Dendritic cell treated with granulocyte-macrophage colony-stimulating factor and Interleukin-4, amounts not matched to agents 40 ng/mL and 50 ng/mL, for 4 days (primary cell): ENCODE measurements around the gene PCSK6.
"Not testable (repeated sequence)": the region's sequence is repeated elsewhere in the genome, so short reads cannot be mapped to it uniquely, and the experiment has no call there.

Source experiments
- H3K27ac Mint-ChIP-seq: one replicate; pipeline ENCODE4 v1.8.0; 2022; ENCODE audit warnings: mild to moderate bottlenecking, mixed read lengths
- H3K27me3 Mint-ChIP-seq: one replicate; pipeline ENCODE4 v1.8.0; 2022; ENCODE audit warnings: mild to moderate bottlenecking, mixed read lengths
- H3K36me3 Mint-ChIP-seq: one replicate; pipeline ENCODE4 v1.8.0; 2022; ENCODE audit warnings: low read depth, mixed read lengths
- H3K4me1 Mint-ChIP-seq: one replicate; pipeline ENCODE4 v1.8.0; 2022; ENCODE audit warnings: low read depth, mixed read lengths
- H3K4me3 Mint-ChIP-seq: one replicate; pipeline ENCODE4 v1.8.0; 2022; ENCODE audit warnings: mild to moderate bottlenecking, moderate library complexity, mixed read lengths
- H3K9me3 Mint-ChIP-seq: one replicate; pipeline ENCODE4 v1.8.0; 2022; ENCODE audit warnings: mixed read lengths
- intact Hi-C: fragments of 100-400 bp; cut with micrococcal nuclease; formaldehyde crosslinking; loops from one replicate; pipeline ENCODE4 v1.15.0; 2022

PCSK6 gene

GRCh38 chr15:101429646-101430045 is 59.9 kb downstream of the PCSK6 start:
- H3K27ac Mint-ChIP-seq = no peak overlapping the region
- no peak overlapping the region for H3K4me3 Mint-ChIP-seq
- intact Hi-C loops = no loop called here
- no peaks in the 10 kb centered on the region for H3K36me3 Mint-ChIP-seq
- H3K27me3 Mint-ChIP-seq = peaks cover 8% of the 10 kb centered on the region
- no peaks in the 10 kb centered on the region for H3K4me1 Mint-ChIP-seq
- H3K9me3 Mint-ChIP-seq = no peaks in the 10 kb centered on the region

- no peaks in the 10 kb centered on the region for H3K4me1 Mint-ChIP-seq
- H3K4me3 Mint-ChIP-seq = no peak overlapping the region
- no peaks in the 10 kb centered on the region for H3K36me3 Mint-ChIP-seq
- intact Hi-C loops = no loop called here
- H3K27ac Mint-ChIP-seq = no peak overlapping the region
- H3K9me3 Mint-ChIP-seq = no peaks in the 10 kb centered on the region
- peaks cover 6% of the 10 kb centered on the region for H3K27me3 Mint-ChIP-seq
Measured at GRCh38 chr15:101429191-101429590, 60.3 kb downstream of the PCSK6 start.

- H3K4me1 Mint-ChIP-seq = no peaks in the 10 kb centered on the region
- H3K9me3 Mint-ChIP-seq = no peaks in the 10 kb centered on the region
- intact Hi-C loops = no loop called here
- H3K27me3 Mint-ChIP-seq = peaks cover 6% of the 10 kb centered on the region
- H3K4me3 Mint-ChIP-seq = no peak overlapping the region
- no peak overlapping the region for H3K27ac Mint-ChIP-seq
- H3K36me3 Mint-ChIP-seq = no peaks in the 10 kb centered on the region
Measured at GRCh38 chr15:101428758-101429157, 60.7 kb downstream of the PCSK6 start.

- peaks cover 4% of the 10 kb centered on the region for H3K27me3 Mint-ChIP-seq
- no peaks in the 10 kb centered on the region for H3K4me1 Mint-ChIP-seq
Measured at GRCh38 chr15:101427606-101428487, 61.7 kb downstream of the PCSK6 start.

GRCh38 chr15:101426761-101427333 is 62.7 kb downstream of the PCSK6 start:
- Mint-ChIP-seq H3K27me3 (peaks cover 8% of the 10 kb centered on the region), H3K4me3 (no peak overlapping the region), H3K27ac (no peak overlapping the region), H3K4me1 (no peaks in the 10 kb centered on the region), H3K9me3 (no peaks in the 10 kb centered on the region), H3K36me3 (no peaks in the 10 kb centered on the region)
- intact Hi-C loops = no loop called here

More at GRCh38 chr15:101427606-101428487, 61.7 kb downstream of the PCSK6 start:
- intact Hi-C loops = no loop called here
- H3K4me3 Mint-ChIP-seq = no peak overlapping the region
- no peaks in the 10 kb centered on the region for H3K36me3 Mint-ChIP-seq
- no peaks in the 10 kb centered on the region for H3K9me3 Mint-ChIP-seq
- no peak overlapping the region for H3K27ac Mint-ChIP-seq

GRCh38 chr15:101425787-101426365 is 63.6 kb downstream of the PCSK6 start:
- intact Hi-C loops = no loop called here
- H3K4me1 Mint-ChIP-seq = no peaks in the 10 kb centered on the region
- no peak overlapping the region for H3K4me3 Mint-ChIP-seq
- peaks cover 8% of the 10 kb centered on the region for H3K27me3 Mint-ChIP-seq
- H3K27ac Mint-ChIP-seq = no peak overlapping the region
- H3K9me3 Mint-ChIP-seq = no peaks in the 10 kb centered on the region
- H3K36me3 Mint-ChIP-seq = no peaks in the 10 kb centered on the region

GRCh38 chr15:101424984-101425383 is 64.5 kb downstream of the PCSK6 start:
- H3K4me3 Mint-ChIP-seq = no peak overlapping the region
- peaks cover 7% of the 10 kb centered on the region for H3K27me3 Mint-ChIP-seq
- H3K4me1 Mint-ChIP-seq = no peaks in the 10 kb centered on the region
- no peak overlapping the region for H3K27ac Mint-ChIP-seq
- H3K9me3 Mint-ChIP-seq = no peaks in the 10 kb centered on the region
- H3K36me3 Mint-ChIP-seq = no peaks in the 10 kb centered on the region
- intact Hi-C loops = no loop called here

GRCh38 chr15:101420232-101420631 is 69.3 kb downstream of the PCSK6 start:
- H3K4me3 Mint-ChIP-seq = no peak overlapping the region

GRCh38 chr15:101416475-101416874 is 73.0 kb downstream of the PCSK6 start:
- H3K27me3 Mint-ChIP-seq, H3K9me3 Mint-ChIP-seq, H3K4me3 Mint-ChIP-seq, H3K36me3 Mint-ChIP-seq, H3K4me1 Mint-ChIP-seq, H3K27ac Mint-ChIP-seq, intact Hi-C loops: not testable (repeated sequence)

More at GRCh38 chr15:101420232-101420631, 69.3 kb downstream of the PCSK6 start:
- H3K36me3 Mint-ChIP-seq = no peaks in the 10 kb centered on the region
- peaks cover 7% of the 10 kb centered on the region for H3K27me3 Mint-ChIP-seq
- no peaks in the 10 kb centered on the region for H3K9me3 Mint-ChIP-seq
- H3K4me1 Mint-ChIP-seq = no peaks in the 10 kb centered on the region
- intact Hi-C loops = no loop called here
- no peak overlapping the region for H3K27ac Mint-ChIP-seq

- Mint-ChIP-seq H3K27ac (no peak overlapping the region), H3K9me3 (no peaks in the 10 kb centered on the region), H3K27me3 (peaks cover 3% of the 10 kb centered on the region), H3K36me3 (no peaks in the 10 kb centered on the region), H3K4me3 (no peak overlapping the region), H3K4me1 (no peaks in the 10 kb centered on the region)
- intact Hi-C loops = no loop called here
Measured at GRCh38 chr15:101413239-101413638, 76.3 kb downstream of the PCSK6 start.

GRCh38 chr15:101411581-101411980 is 77.9 kb downstream of the PCSK6 start:
- Mint-ChIP-seq H3K4me1 (no peaks in the 10 kb centered on the region), H3K4me3 (no peak overlapping the region), H3K27ac (no peak overlapping the region), H3K9me3 (no peaks in the 10 kb centered on the region), H3K36me3 (no peaks in the 10 kb centered on the region), H3K27me3 (peaks cover 1% of the 10 kb centered on the region)
- intact Hi-C loops = no loop called here

- no peak overlapping the region for H3K27ac Mint-ChIP-seq
- no peaks in the 10 kb centered on the region for H3K36me3 Mint-ChIP-seq
- no peaks in the 10 kb centered on the region for H3K9me3 Mint-ChIP-seq
- H3K27me3 Mint-ChIP-seq = no peaks in the 10 kb centered on the region
- H3K4me3 Mint-ChIP-seq = no peak overlapping the region
- intact Hi-C loops = no loop called here
- no peaks in the 10 kb centered on the region for H3K4me1 Mint-ChIP-seq
Measured at GRCh38 chr15:101411085-101411484, 78.4 kb downstream of the PCSK6 start.

- intact Hi-C loops = no loop called here
- H3K4me3 Mint-ChIP-seq = no peak overlapping the region
- no peaks in the 10 kb centered on the region for H3K9me3 Mint-ChIP-seq
- H3K27me3 Mint-ChIP-seq = no peaks in the 10 kb centered on the region
- no peak overlapping the region for H3K27ac Mint-ChIP-seq
- no peaks in the 10 kb centered on the region for H3K4me1 Mint-ChIP-seq
- H3K36me3 Mint-ChIP-seq = no peaks in the 10 kb centered on the region
Measured at GRCh38 chr15:101410612-101411011, 78.9 kb downstream of the PCSK6 start.

GRCh38 chr15:101409621-101410020 is 79.9 kb downstream of the PCSK6 start:
- Mint-ChIP-seq H3K36me3 (no peaks in the 10 kb centered on the region), H3K4me1 (no peaks in the 10 kb centered on the region), H3K27me3 (no peaks in the 10 kb centered on the region), H3K4me3 (no peak overlapping the region), H3K9me3 (no peaks in the 10 kb centered on the region), H3K27ac (no peak overlapping the region)
- intact Hi-C loops = no loop called here
